Uterus (tissue), 2 donors: Measurements from ENCODE around the gene ANKLE2.

Source experiments
- POLR2A ChIP-seq, 2 donors: fragments of 450-650 bp; IDR thresholded peaks; one replicate each; pipeline ENCODE4 v1.6.1; 2016; ENCODE audit warnings: antibody characterized with exemption in 2 of 2, mild to moderate bottlenecking in 1 of 2, moderate library complexity in 1 of 2
- TF ChIP-seq, protein P1 (sequence below), 4 experiments: fragments of 200-600 bp in 2 of 4; fragments of 450-650 bp in 2 of 4; sonication (generic) in 2 of 4; IDR thresholded peaks; one replicate each; pipeline ENCODE4 v1.5.1; 2016 to 2019; ENCODE audit warnings: antibody characterized with exemption in 4 of 4, mild to moderate bottlenecking in 2 of 4, moderate library complexity in 1 of 4

- TF ChIP-seq, protein P1, sequence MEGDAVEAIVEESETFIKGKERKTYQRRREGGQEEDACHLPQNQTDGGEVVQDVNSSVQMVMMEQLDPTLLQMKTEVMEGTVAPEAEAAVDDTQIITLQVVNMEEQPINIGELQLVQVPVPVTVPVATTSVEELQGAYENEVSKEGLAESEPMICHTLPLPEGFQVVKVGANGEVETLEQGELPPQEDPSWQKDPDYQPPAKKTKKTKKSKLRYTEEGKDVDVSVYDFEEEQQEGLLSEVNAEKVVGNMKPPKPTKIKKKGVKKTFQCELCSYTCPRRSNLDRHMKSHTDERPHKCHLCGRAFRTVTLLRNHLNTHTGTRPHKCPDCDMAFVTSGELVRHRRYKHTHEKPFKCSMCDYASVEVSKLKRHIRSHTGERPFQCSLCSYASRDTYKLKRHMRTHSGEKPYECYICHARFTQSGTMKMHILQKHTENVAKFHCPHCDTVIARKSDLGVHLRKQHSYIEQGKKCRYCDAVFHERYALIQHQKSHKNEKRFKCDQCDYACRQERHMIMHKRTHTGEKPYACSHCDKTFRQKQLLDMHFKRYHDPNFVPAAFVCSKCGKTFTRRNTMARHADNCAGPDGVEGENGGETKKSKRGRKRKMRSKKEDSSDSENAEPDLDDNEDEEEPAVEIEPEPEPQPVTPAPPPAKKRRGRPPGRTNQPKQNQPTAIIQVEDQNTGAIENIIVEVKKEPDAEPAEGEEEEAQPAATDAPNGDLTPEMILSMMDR (IDR thresholded peaks at IDR 0.05), result no peak
- TF ChIP-seq POLR2A (IDR thresholded peaks at IDR 0.05), result no peak
Observed at GRCh38 chr12:132774159-132774558, 12.5 kb upstream of the ANKLE2 start.
